Neural progenitor cell (in vitro differentiated cells): ENCODE data around the gene SAMD1.

ENCODE experiments used
- CTCF ChIP-seq: fragments of 200-600 bp; sonication (generic); IDR thresholded peaks from 2 replicates; pipeline ENCODE4 v1.5.1; 2017; ENCODE audit warnings: antibody characterized with exemption, mild to moderate bottlenecking
- EZH2 ChIP-seq: fragments of 200-600 bp; sonication (generic); IDR thresholded peaks from 2 replicates; pipeline ENCODE4 v1.6.1; 2017; ENCODE audit warnings: antibody characterized with exemption, mild to moderate bottlenecking, moderate library complexity

DNA sequence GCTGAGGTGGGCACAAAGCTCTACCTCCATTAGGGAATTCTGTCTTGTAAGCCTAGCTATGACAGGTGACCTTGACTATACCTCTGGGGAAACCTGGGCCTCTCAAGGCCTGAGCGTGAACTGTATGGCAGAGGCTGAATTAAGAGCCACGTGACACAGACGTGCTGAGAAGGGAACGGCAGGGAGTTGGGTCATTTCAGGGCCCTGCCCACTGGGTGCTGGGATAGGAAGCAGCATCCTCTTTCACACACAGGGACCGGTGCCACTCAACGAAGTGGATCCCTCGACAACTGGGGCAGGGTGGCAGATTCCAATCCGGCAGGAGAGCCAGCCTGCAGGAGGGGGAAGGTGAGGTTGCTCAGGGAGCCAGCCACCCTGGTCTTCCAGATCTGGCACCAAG is 36.6 kb upstream of the SAMD1 start:
- TF ChIP-seq CTCF (no peak), EZH2 (no peak)
